Keratinocyte (primary cell): ENCODE results near the gene MGAT5B.

Experiments
- CTCF ChIP-seq, 3 experiments: IDR thresholded peaks in 1 of 3; conservative IDR thresholded peaks in 1 of 3; optimal IDR thresholded peaks in 1 of 3; 2 replicates in 2 of 3; 3 replicates in 1 of 3; pipeline versions ENCODE3 to v1.5.1; 2011; ENCODE audit warnings: low read length in 3 of 3, mild to moderate bottlenecking in 3 of 3, moderate library complexity in 2 of 3, control low read depth in 1 of 3, inconsistent platforms in 1 of 3; ENCODE audit not compliant: insufficient read depth in 2 of 3; ENCODE audit errors: extremely low read depth in 1 of 3
- EZH2 ChIP-seq: IDR thresholded peaks from one replicate; pipeline ENCODE4 v1.6.1; 2012; ENCODE audit warnings: inconsistent platforms, mild to moderate bottlenecking, low read length, moderate library complexity

GRCh38 chr17:76843703-76844484 is 24.3 kb upstream of the MGAT5B start:
- TF ChIP-seq CTCF (optimal IDR thresholded peaks at IDR 0.05 in 1 of 3, IDR thresholded peaks at IDR 0.05 in 1 of 3, conservative IDR thresholded peaks at IDR 0.05 in 1 of 3; ENCODE audit: extremely low read depth in 1 of 3, insufficient read depth in 2 of 3, low read length in 3 of 3) (no peak), EZH2 (no peak)
